ENCODE results near the gene MUC12. TPM values are rescaled to one million over a fixed set of nuclear protein-coding genes. Genes with fewer than 3 reads are reported as not detected.

MUC12 gene
- total and polyA plus RNA-seq, 9 of the 15 experiments (the other 6 are each of a cell fraction or from before 2014, with no cell fraction given), result 0.23 to 1.2 (median 0.79) TPM; not detected in 1

GRCh38 chr7:100965723-100966541 lies 3.4 kb upstream of the MUC12 start (continued):
- peak; percentile 56; the same call in 1 of the 2 replicates for TF ChIP-seq ZNF511 (CRISPR knock-in tag; IDR thresholded peaks at IDR 0.05)
- peak; percentile 73 for TF ChIP-seq CHD4 (IDR thresholded peaks at IDR 0.05; ENCODE audit: insufficient read depth, insufficient replicate concordance, low read depth, low read length, poor library complexity, severe bottlenecking)
- no peak for TF ChIP-seq ZNF217 (CRISPR knock-in tag; IDR thresholded peaks at IDR 0.05)
- no peak for TF ChIP-seq SMARCC2 (IDR thresholded peaks at IDR 0.05; ENCODE audit: low read depth)
- TF ChIP-seq SMAD1 (IDR thresholded peaks at IDR 0.05; ENCODE audit: low read depth, low read length, partially characterized antibody), result peak; percentile 36
- peak; percentile 39; the same call in 1 of the 2 replicates for TF ChIP-seq HCFC1 (IDR thresholded peaks at IDR 0.05; ENCODE audit: low read depth, low read length)
- TF ChIP-seq CBFA2T3 (IDR thresholded peaks at IDR 0.05), result peak; percentile 8; the same call in 1 of the 2 replicates
- TF ChIP-seq NONO (IDR thresholded peaks at IDR 0.05; ENCODE audit: low read depth in 2 of 2, low read length in 1 of 2), result peak in 1 of 2 experiments; percentile 94; a peak in 2 of 4 replicates
- no peak for TF ChIP-seq SOX6 (IDR thresholded peaks at IDR 0.05)
- TF ChIP-seq GATAD2A (IDR thresholded peaks at IDR 0.05), result no peak
- TF ChIP-seq ZFP36 (IDR thresholded peaks at IDR 0.05; ENCODE audit: low read depth, low read length, partially characterized antibody), result peak; percentile 40
- TF ChIP-seq YY1 (IDR thresholded peaks at IDR 0.05; ENCODE audit: borderline replicate concordance in 1 of 3, control insufficient read depth in 1 of 3, extremely low read depth in 1 of 3, insufficient read depth in 3 of 3, insufficient read length in 1 of 3, insufficient replicate concordance in 2 of 3, low read depth in 1 of 3, low read length in 2 of 3), result peak in 2 of 3 experiments; percentile 77 to 79
- TF ChIP-seq MXI1 (IDR thresholded peaks at IDR 0.05; ENCODE audit: low read depth, low read length), result 0 out of 2 replicates have a peak, but pooled peaks have one; percentile 26
- no peak for TF ChIP-seq ZNF140 (CRISPR knock-in tag; IDR thresholded peaks at IDR 0.05)
- TF ChIP-seq ARID1B (IDR thresholded peaks at IDR 0.05), result no peak; the same call in 1 of the 2 replicates
- TF ChIP-seq RREB1 (CRISPR knock-in tag; IDR thresholded peaks at IDR 0.05), result peak; percentile 60; the same call in 1 of the 2 replicates
- TF ChIP-seq GMEB1 (CRISPR knock-in tag; IDR thresholded peaks at IDR 0.05), result peak; percentile 53
- TF ChIP-seq TBL1XR1 (IDR thresholded peaks at IDR 0.05; ENCODE audit: low read length in 2 of 2), result peak in 1 of 2 experiments; percentile 72; a peak in 1 of 4 replicates
- peak; percentile 99 for TF ChIP-seq GATAD2B (IDR thresholded peaks at IDR 0.05; ENCODE audit: borderline replicate concordance)

All from K562 (cell line).